ENCODE results near the gene KCNK15.

The KCNK15 gene

DNA sequence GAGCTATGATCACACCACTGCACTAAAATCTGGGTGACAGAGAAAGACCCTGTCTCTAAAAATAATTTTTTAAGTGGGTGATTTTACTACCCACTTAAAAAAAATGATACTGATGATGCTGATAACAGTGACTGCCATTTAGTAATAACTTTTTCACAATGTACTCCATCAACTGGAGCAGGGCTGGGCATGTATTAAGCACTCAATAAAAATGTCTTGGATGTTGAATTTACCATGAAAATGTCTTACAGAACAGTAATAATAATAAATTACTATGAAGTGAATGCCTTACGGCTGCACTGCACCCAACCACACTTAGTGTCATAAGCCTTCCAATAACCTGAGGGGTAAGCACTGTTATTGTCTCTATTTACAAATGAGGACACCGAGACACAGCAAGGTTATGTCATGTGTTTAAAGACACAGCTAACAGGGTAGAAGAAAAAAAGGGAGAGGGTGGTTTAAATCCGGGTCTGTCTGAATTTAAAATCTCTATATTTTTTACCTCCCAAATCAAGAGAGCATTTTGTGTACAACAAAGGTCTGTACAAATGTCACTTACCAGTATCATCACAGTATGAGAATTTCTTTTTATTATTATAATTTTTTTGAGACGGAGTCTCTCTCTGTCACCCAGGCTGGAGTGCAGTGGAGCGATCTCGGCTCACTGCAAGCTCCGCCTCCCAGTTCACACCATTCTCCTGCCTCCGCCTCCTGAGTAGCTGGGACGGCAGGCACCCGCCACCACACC is 43.2 kb downstream of the KCNK15 start:
- no peak for DNase-seq (ENCODE audit: low spot score)

DNA sequence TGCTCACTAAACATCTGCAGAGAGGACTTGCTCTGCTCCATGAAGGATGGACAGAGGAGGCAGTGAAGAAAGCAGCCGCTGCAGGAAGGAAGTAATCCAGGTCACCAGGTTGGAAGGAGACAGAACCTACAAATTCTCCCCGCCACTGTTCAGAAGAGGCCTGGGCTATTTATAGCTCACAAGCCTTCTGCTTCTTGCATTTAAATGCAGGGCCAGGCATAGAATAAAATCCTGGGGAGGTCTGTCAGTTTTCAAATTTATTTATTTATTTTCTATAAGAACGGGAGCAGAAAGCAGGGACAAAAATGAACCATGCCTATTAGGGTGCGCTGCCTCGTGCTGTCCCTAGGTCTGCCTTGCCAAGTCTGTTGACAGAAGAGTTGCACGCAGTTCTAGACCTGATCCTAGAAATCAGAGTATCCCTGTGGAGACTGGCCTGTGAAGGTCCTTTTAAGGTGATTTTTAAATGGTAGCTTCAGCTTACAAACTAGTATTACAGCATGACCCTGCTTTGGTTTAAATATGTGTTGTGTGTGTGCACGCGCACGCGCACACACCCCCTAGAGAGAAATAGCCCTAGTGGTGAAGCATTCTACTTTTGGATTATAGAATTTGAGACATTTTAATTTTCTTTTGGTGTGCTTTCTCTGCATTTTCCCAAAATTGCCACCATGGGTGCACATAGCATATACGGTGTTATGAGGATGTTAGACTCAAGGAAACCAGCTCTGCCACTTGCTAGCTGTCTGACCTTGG is 45.2 kb downstream of the KCNK15 start:
- no peak for DNase-seq (ENCODE audit: low spot score)

DNA sequence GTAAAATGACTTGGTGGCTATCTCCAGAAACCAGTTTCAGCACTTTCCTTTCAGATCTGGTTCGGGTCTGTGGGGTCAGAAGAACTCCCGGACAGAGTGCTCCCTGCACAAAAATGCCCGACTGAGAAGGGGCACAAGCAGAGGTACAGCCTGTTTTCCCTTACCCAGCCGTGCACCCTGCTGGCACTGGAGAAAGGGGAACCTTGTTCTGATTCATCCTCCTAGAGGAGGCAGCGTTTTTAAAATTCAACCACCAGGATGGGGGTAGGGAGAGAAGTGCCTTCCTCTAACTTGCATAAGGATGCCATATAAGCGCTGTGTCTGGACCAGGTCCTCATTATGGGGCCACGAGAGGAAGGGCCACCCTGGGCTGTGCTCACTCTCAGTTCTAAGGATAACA is 47.1 kb downstream of the KCNK15 start:
- DNase-seq (ENCODE audit: low spot score): no peak

DNA sequence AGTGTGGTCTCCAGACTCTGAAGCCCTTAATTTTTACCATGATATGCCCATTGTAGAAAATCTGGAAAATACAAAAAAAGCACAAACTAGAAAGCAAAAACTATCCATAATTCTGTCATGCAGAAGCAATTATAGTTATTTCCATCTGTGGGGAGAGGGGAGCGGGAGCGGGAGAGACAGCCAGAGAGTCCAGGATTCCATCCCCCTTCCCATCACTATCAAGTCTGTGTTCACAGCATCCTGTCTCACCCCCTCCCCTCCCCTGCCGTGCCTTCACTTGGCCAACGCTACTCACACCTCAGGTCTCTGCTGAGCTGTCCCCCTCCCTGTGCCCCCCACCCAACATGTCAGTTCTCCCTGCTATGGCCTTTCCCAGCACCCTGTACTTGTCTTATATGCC is 50.2 kb downstream of the KCNK15 start:
- DNase-seq (ENCODE audit: low spot score): no peak

DNA sequence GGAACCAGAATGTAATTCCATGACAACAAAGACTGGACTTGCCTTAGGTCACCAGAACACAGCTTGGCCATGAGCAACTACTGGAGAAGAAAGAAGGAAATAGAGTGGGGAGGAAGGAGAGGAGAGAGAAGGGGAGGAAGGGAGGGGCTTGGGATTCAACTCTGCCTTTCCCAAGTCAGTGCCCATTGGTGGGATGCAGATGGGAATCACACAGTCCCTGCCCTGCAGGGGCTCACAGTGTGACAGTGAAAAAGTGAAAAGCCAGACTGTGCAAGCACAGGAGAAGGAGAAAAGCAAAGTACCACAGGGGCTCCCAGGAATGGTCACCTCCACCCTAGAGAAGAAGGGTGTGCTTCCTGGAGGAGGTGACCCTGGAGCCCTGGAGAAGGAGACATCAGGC is 50.6 kb downstream of the KCNK15 start:
- no peak for DNase-seq (ENCODE audit: low spot score)

DNA sequence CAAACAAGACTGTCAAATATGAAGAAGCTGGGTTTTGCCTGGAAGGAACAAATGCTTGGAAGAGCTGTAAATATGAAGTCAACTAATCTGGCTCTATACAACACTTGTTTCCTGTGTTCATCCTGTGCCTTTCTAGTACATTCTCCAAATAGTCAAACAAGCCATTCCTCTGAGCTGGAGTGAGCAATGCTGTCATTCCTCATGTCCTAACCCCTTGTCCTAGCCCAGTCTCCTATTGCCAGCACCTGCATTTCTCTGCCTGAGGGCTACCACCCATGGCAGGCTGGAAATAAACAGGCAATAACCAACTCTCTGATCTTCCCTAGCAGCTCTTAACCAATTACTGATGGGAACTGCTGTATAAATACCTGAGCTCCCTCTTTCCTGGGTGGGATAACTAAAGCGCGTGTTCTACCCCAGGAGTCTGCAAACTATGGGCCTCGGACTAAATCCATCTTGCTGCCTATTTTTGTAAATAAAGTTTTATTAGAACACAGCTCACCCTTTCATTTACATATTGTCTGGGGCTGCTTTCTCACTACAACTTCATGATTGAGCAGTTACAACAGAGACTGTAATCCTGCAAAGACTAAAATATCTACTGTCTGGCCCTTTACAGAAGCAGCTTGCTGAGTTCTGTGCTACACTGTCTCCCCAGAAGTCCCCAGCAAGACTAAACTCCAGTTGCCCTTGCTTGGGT is 51.2 kb downstream of the KCNK15 start:
- no peak for DNase-seq (ENCODE audit: low spot score)

DNA sequence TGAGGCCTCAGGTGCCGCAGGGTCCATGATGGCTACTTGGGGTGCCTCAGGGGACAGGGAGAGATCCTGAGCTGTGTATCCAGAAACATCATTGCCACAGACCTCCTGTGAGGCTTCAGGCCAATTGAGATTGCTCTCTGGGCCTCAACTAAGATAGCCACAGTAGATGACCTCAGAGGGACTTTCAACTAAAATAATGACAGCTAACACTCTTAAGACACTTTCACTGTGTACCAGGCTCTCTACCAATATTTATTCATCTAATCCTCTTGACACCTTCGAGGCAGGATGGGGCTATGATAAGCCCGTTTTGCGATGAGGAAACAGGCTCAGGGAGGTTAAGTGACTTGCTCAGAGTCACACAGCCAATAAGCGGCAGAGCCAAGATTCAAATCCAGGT is 54.0 kb downstream of the KCNK15 start:
- DNase-seq (ENCODE audit: low spot score): no peak

DNA sequence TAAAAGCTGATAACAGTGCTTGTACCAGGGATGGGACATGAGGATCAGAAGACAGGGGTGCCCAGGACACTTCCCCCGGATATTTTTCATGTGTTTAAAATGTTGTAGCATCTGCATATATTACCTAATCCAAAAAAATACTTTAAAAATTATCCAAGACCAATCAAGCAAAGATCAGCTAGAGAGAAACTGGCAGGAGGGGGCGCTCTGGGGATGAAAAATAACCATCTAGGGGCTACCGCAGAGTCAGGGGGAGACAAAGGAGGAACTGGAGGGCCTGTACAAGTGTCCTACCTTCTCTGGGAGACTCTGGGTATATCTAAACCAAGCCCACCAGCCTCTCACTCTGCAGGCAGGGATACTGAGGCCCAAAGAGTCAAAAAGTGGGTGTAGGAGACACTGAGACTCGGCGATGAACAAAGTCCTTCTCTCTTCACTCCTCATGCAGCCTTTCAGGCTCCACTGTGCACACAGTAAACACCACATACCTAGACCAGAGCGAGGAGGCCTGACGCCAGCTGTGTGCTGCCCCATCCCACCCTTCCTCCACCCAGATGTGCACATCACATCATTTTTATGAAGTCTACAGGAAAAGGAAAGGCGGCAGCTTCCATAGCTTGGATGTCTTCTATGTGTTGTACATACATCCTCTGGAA is 54.9 kb downstream of the KCNK15 start:
- DNase-seq (ENCODE audit: low spot score): no peak
